GM12891 (cell line): ENCODE data around the gene INO80E.

Experiments
- DNase-seq: peaks from one replicate; pipeline ENCODE4 v3.0.0; 2011; ENCODE audit warnings: low spot score; ENCODE audit not compliant: insufficient read length
- FAIRE-seq: peaks from 2 replicates; lab custom pipeline; 2011; peaks lifted over from hg19 to GRCh38; lab: Jason Lieb, UNC
- PAX5 ChIP-seq: IDR thresholded peaks from 2 replicates; pipeline ENCODE4 v1.6.1; 2011; ENCODE audit warnings: low read length, moderate library complexity, mild to moderate bottlenecking; ENCODE audit not compliant: insufficient read depth, severe bottlenecking
- POLR2A ChIP-seq: IDR thresholded peaks from 2 replicates; pipeline ENCODE4 v1.6.1; 2011; ENCODE audit warnings: low read depth, low read length, control low read depth
- POLR2AphosphoS5 ChIP-seq: IDR thresholded peaks from 2 replicates; pipeline ENCODE4 v1.6.1; 2011; ENCODE audit warnings: low read depth, low read length, control low read depth
- POU2F2 ChIP-seq: IDR thresholded peaks from 2 replicates; pipeline ENCODE4 v1.6.1; 2011; ENCODE audit warnings: low read depth, mild to moderate bottlenecking, control low read depth, low read length, moderate library complexity
- SPI1 ChIP-seq: IDR thresholded peaks from 2 replicates; pipeline ENCODE4 v1.6.1; 2011; ENCODE audit warnings: low read depth, low read length, control low read depth
- TAF1 ChIP-seq: IDR thresholded peaks from 2 replicates; pipeline ENCODE4 v1.6.1; 2011; ENCODE audit warnings: low read depth, low read length, control low read depth

The INO80E gene

DNA sequence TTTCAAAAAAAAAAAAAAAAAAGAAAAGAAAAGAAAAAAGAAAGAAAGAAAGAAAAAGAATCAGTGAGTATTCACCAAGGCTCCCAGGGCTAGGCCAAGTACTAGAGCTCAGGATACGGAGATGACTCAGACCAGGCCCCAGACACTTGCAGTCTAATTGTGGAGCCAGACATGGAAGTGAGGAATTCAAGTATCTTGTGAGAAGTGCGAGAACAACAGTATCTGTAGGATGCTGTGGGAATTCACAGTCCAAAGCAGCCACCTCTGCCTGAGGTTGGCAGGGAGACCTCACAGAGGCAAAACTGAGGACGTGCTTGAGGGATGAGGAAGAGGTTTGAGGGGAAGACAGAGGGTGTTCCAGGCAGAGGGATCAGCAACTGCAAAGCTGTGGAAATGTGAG, 55.5 kb downstream of the INO80E start:
- FAIRE-seq (no peak), DNase-seq (no peak)
- TF ChIP-seq POU2F2 (no peak), TAF1 (no peak), PAX5 (no peak), SPI1 (no peak), POLR2A (no peak), POLR2AphosphoS5 (no peak)

GRCh38 chr16:30052671-30053372, 56.8 kb downstream of the INO80E start:
- peak; percentile 87 for FAIRE-seq
- TF ChIP-seq POLR2A (no peak), SPI1 (peak; percentile 6; the same call in 1 of the 2 replicates)
- peak; percentile 94 for DNase-seq

DNA sequence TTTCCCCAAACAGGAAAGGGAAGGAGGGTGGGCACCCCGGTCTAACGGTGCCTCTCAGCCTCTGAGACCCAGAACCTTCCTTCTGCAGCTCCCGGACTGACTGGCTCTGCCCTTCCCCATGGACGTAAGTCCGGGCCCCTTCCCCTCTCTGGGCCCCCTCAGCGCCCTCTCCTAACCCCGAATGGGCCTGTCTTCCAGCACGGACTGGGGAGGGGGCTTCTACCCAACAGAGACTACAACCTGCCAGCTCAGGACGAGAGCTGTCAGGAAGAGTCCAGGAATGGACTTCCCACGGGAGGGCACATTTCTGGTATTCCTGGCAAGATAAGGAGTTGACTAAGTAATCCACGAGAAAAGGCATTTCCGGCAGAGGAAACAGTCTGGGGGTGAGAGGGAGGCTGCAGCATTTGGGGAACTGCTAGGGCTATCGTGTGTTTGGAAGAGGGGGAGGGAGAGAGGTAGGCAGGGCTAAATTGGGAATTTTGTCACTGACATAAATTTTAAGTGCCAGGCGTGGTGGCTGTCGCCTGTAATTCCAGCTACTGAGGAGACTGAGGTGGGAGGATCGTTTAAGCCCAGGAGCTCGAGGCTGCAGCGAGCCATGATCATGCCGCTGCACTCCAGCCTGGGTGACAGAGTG, 57.5 kb downstream of the INO80E start:
- no peak for TF ChIP-seq POU2F2
- no peak for TF ChIP-seq SPI1
- TF ChIP-seq POLR2A, result no peak
- TF ChIP-seq POLR2AphosphoS5, result no peak
- DNase-seq (no peak), FAIRE-seq (no peak)

- no peak for TF ChIP-seq POLR2A
- TF ChIP-seq SPI1, result no peak
- no peak for TF ChIP-seq TAF1
- TF ChIP-seq PAX5, result no peak
- TF ChIP-seq POU2F2, result no peak
- TF ChIP-seq POLR2AphosphoS5, result no peak
- DNase-seq, result no peak
- no peak for FAIRE-seq
Observed at GRCh38 chr16:30054451-30054850, 58.4 kb downstream of the INO80E start.

- TF ChIP-seq PAX5 (no peak), POLR2AphosphoS5 (no peak), TAF1 (no peak), POLR2A (no peak), SPI1 (no peak), POU2F2 (no peak)
- DNase-seq (no peak), FAIRE-seq (no peak)
Observed at GRCh38 chr16:30054959-30055553, 59.0 kb downstream of the INO80E start.
